LNCAP (cell line): ENCODE data around the gene ATP1B2.

Source experiments
- CTCF ChIP-seq: fragments of 450-650 bp; IDR thresholded peaks from 2 replicates; pipeline ENCODE4 v1.5.1; 2017; ENCODE audit warnings: mild to moderate bottlenecking

The ATP1B2 gene

GRCh38 chr17:7629939-7630571 lies 20.7 kb upstream of the ATP1B2 start, which contains the start of gene SHBG:
Gene SHBG (plus strand): TSS chr17:7630135. CDS start chr17:7630173, 38 bp downstream.
- TF ChIP-seq CTCF: no peak

- TF ChIP-seq CTCF: no peak
Measured at GRCh38 chr17:7631398-7632380, 19.0 kb upstream of the ATP1B2 start.

GRCh38 chr17:7632492-7632894 lies 18.2 kb upstream of the ATP1B2 start:
- peak; percentile 56; the same call in 1 of the 2 replicates for TF ChIP-seq CTCF

GRCh38 chr17:7633093-7633492 lies 17.6 kb upstream of the ATP1B2 start:
- TF ChIP-seq CTCF: no peak

GRCh38 chr17:7634384-7634783 lies 16.3 kb upstream of the ATP1B2 start:
- peak; percentile 43; the same call in 1 of the 2 replicates for TF ChIP-seq CTCF

- no peak for TF ChIP-seq CTCF
Measured at GRCh38 chr17:7636163-7636562, 14.6 kb upstream of the ATP1B2 start.

GRCh38 chr17:7640783-7641182 lies 9.9 kb upstream of the ATP1B2 start:
- TF ChIP-seq CTCF: no peak
